ENCODE data around the gene MLLT3. TPM values are rescaled to one million over a fixed set of nuclear protein-coding genes. Genes with fewer than 3 reads are reported as not detected.
A peak's percentile ranks its signal among the peaks of the same experiment; 100 is the strongest.

MLLT3 gene
- total RNA-seq, 1 experiment from 2014 or later = 24.4 TPM

DNA sequence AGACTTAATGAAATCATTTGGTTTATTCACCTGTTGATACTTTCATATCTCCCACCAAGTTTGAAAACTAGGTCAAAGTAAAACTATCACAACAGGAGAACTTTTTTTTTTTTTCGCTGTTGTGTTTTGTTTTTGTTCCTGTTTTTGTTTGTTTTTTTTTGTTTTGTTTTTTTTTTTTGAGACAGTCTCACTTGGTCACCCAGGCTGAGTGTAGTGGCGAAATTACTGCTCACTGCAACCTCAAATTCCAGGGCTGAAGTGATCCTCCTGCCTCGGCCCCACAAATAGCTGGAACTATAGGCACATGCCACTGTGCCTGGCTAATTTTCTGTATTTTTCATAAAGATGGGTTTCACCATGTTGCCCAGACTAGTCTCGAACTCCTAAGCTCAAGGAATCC lies 49.3 kb downstream of the MLLT3 start:
- DNase-seq = no peak
- Histone ChIP-seq H3K9me3 (no peaks in the 10 kb centered on the region), H3K4me1 (peaks cover 24% of the 10 kb centered on the region), H3K27me3 (replicated peaks; ENCODE audit: control insufficient read depth, insufficient read depth, low read length) (no peaks in the 10 kb centered on the region), H3K4me3 (ENCODE audit: low read depth, low read length) (no peak overlapping the region), H3K36me3 (ENCODE audit: control insufficient read depth, insufficient read depth, low read length) (no peaks in the 10 kb centered on the region)
- intact Hi-C loops (cut with micrococcal nuclease; ENCODE audit: unreplicated experiment) = no loop called here
- POLR2A ChIA-PET = no interaction called here
- no peak overlapping the region for H3K27ac Mint-ChIP-seq (ENCODE audit: unreplicated experiment)
- CTCF ChIA-PET = no interaction called here
- no peak for TF ChIP-seq CTCF (IDR thresholded peaks at IDR 0.05; ENCODE audit: insufficient read depth in 1 of 2, low read depth in 1 of 2, low read length in 1 of 2, severe bottlenecking in 1 of 2, unreplicated experiment in 1 of 2)
- peaks cover 9% of the 10 kb centered on the region for H3K9me3 Mint-ChIP-seq (ENCODE audit: unreplicated experiment)
- H3K27me3 Mint-ChIP-seq (ENCODE audit: insufficient read depth, unreplicated experiment) = no peaks in the 10 kb centered on the region
- H3K4me3 Mint-ChIP-seq (ENCODE audit: unreplicated experiment) = no peak overlapping the region
- peaks cover 5% of the 10 kb centered on the region for H3K36me3 Mint-ChIP-seq (ENCODE audit: insufficient read depth, unreplicated experiment)
- peaks cover 12% of the 10 kb centered on the region for H3K4me1 Mint-ChIP-seq (ENCODE audit: low read depth, unreplicated experiment)
- no TSS peak for BruUV-seq (replicated peaks)

DNA sequence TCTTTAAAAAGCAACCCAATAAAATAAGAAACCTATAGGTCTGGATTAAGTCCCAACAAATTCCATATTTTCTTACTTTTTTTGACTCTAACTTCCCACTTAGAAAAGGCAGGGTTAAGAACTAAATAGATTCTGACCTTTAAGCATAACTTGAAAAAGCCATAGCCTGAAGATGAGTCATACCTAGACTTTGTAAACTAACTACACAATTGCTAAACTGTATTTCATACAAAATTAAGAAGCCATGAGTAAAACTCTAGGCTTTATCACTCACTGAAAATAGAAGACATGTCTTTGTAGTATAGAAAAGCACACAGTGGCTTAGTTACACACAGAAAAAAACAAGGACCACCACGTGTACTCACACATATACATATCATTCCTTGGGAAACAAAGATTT lies 51.5 kb downstream of the MLLT3 start:
- no peak overlapping the region for H3K27ac Mint-ChIP-seq (ENCODE audit: unreplicated experiment)
- H3K4me1 ChIP-seq = peaks cover 26% of the 10 kb centered on the region
- no peaks in the 10 kb centered on the region for H3K27me3 ChIP-seq (replicated peaks; ENCODE audit: control insufficient read depth, insufficient read depth, low read length)
- BruUV-seq (replicated peaks) = no TSS peak
- POLR2A ChIA-PET = no interaction called here
- H3K4me1 Mint-ChIP-seq (ENCODE audit: low read depth, unreplicated experiment) = peaks cover 12% of the 10 kb centered on the region
- no peak overlapping the region for H3K4me3 Mint-ChIP-seq (ENCODE audit: unreplicated experiment)
- H3K36me3 ChIP-seq (ENCODE audit: control insufficient read depth, insufficient read depth, low read length) = no peaks in the 10 kb centered on the region
- intact Hi-C loops (cut with micrococcal nuclease; ENCODE audit: unreplicated experiment) = no loop called here
- no peak for DNase-seq
- CTCF ChIA-PET = no interaction called here
- H3K9me3 Mint-ChIP-seq (ENCODE audit: unreplicated experiment) = peaks cover 9% of the 10 kb centered on the region
- TF ChIP-seq CTCF (IDR thresholded peaks at IDR 0.05; ENCODE audit: insufficient read depth in 1 of 2, low read depth in 1 of 2, low read length in 1 of 2, severe bottlenecking in 1 of 2, unreplicated experiment in 1 of 2) = no peak
- peaks cover 11% of the 10 kb centered on the region for H3K36me3 Mint-ChIP-seq (ENCODE audit: insufficient read depth, unreplicated experiment)
- no peak overlapping the region for H3K4me3 ChIP-seq (ENCODE audit: low read depth, low read length)
- no peaks in the 10 kb centered on the region for H3K27me3 Mint-ChIP-seq (ENCODE audit: insufficient read depth, unreplicated experiment)
- no peaks in the 10 kb centered on the region for H3K9me3 ChIP-seq

GRCh38 chr9:20570087-20570486 lies 52.2 kb downstream of the MLLT3 start:
- POLR2A ChIA-PET = interaction anchor here (0.5 kb wide), 1 partner anchor 28 kb away, joined by 3 read pairs; no protein-coding TSS in a partner anchor
- no TSS peak for BruUV-seq (replicated peaks)
- TF ChIP-seq CTCF (IDR thresholded peaks at IDR 0.05; ENCODE audit: insufficient read depth in 1 of 2, low read depth in 1 of 2, low read length in 1 of 2, severe bottlenecking in 1 of 2, unreplicated experiment in 1 of 2) = no peak

More at GRCh38 chr9:20570087-20570486, 52.2 kb downstream of the MLLT3 start:
- no peaks in the 10 kb centered on the region for H3K9me3 ChIP-seq
- CTCF ChIA-PET = no interaction called here
- peaks cover 26% of the 10 kb centered on the region for H3K4me1 ChIP-seq
- Mint-ChIP-seq H3K36me3 (ENCODE audit: insufficient read depth, unreplicated experiment) (peaks cover 9% of the 10 kb centered on the region), H3K27me3 (ENCODE audit: insufficient read depth, unreplicated experiment) (no peaks in the 10 kb centered on the region), H3K4me1 (ENCODE audit: low read depth, unreplicated experiment) (peaks cover 12% of the 10 kb centered on the region), H3K27ac (ENCODE audit: unreplicated experiment) (peak overlapping the region; percentile 72), H3K4me3 (ENCODE audit: unreplicated experiment) (no peak overlapping the region), H3K9me3 (ENCODE audit: unreplicated experiment) (peaks cover 6% of the 10 kb centered on the region)
- DNase-seq = no peak
- no peaks in the 10 kb centered on the region for H3K27me3 ChIP-seq (replicated peaks; ENCODE audit: control insufficient read depth, insufficient read depth, low read length)
- no peak overlapping the region for H3K4me3 ChIP-seq (ENCODE audit: low read depth, low read length)
- intact Hi-C loops (cut with micrococcal nuclease; ENCODE audit: unreplicated experiment) = no loop called here
- H3K36me3 ChIP-seq (ENCODE audit: control insufficient read depth, insufficient read depth, low read length) = no peaks in the 10 kb centered on the region

All from Caco-2 (cell line).